Fibroblast of lung (primary cell): ENCODE results near the gene PCBP3.

Source experiments
- EZH2 ChIP-seq: IDR thresholded peaks from 2 replicates; pipeline ENCODE4 v1.5.1; 2012; ENCODE audit warnings: low read length, control low read depth, mild to moderate bottlenecking; ENCODE audit errors: missing control alignments
- TF ChIP-seq, protein P1 (sequence below), 2 donors: IDR thresholded peaks in 1 of 2; conservative IDR thresholded peaks in 1 of 2; 1 replicate in 1 of 2; 2 replicates in 1 of 2; pipeline ENCODE4 v1.5.1; 2011 to 2012; ENCODE audit warnings: low read length in 2 of 2, control low read depth in 1 of 2, inconsistent platforms in 1 of 2, low read depth in 1 of 2, mild to moderate bottlenecking in 1 of 2

DNA sequence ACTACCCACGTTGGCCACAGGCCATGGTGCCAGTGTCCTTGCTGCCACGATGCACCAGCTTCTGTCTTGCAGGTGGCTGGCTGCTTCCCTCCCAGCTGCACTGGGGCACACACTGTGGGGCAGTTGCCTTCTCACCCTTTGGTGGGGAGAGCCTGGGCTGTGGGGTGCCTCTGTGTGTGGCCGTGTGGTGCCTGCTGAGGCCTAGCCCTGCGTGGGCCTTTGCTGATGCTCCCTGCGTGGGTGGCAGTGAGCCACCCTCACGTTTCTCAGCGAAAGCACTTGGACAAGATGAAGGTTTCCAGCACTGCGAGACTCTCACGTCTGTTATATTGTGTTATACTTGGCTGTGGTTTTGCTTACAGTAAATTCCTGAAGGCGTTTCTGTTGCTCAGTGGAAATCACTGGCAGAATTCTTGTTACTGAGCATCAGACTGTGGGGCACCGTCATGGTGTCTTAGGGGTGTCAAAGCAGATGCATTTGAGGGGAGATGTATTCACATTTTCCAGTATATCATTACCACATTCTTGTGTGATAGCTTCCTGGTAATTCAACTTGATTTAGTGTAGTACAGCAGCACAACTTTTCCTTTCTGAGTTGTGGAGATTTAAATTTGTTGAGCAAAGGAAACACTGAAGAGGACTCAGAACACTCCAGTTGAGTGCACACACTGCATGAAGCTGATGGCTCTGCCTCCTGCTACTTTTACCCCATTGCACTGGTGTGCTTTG is 124.7 kb downstream of the PCBP3 start:
- TF ChIP-seq, protein P1, sequence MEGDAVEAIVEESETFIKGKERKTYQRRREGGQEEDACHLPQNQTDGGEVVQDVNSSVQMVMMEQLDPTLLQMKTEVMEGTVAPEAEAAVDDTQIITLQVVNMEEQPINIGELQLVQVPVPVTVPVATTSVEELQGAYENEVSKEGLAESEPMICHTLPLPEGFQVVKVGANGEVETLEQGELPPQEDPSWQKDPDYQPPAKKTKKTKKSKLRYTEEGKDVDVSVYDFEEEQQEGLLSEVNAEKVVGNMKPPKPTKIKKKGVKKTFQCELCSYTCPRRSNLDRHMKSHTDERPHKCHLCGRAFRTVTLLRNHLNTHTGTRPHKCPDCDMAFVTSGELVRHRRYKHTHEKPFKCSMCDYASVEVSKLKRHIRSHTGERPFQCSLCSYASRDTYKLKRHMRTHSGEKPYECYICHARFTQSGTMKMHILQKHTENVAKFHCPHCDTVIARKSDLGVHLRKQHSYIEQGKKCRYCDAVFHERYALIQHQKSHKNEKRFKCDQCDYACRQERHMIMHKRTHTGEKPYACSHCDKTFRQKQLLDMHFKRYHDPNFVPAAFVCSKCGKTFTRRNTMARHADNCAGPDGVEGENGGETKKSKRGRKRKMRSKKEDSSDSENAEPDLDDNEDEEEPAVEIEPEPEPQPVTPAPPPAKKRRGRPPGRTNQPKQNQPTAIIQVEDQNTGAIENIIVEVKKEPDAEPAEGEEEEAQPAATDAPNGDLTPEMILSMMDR (conservative IDR thresholded peaks at IDR 0.05 in 1 of 2, IDR thresholded peaks at IDR 0.05 in 1 of 2; ENCODE audit: low read depth in 1 of 2, low read length in 2 of 2): no peak
- no peak for TF ChIP-seq EZH2
